ENCODE results near the gene PHF2.

PHF2 gene

DNA sequence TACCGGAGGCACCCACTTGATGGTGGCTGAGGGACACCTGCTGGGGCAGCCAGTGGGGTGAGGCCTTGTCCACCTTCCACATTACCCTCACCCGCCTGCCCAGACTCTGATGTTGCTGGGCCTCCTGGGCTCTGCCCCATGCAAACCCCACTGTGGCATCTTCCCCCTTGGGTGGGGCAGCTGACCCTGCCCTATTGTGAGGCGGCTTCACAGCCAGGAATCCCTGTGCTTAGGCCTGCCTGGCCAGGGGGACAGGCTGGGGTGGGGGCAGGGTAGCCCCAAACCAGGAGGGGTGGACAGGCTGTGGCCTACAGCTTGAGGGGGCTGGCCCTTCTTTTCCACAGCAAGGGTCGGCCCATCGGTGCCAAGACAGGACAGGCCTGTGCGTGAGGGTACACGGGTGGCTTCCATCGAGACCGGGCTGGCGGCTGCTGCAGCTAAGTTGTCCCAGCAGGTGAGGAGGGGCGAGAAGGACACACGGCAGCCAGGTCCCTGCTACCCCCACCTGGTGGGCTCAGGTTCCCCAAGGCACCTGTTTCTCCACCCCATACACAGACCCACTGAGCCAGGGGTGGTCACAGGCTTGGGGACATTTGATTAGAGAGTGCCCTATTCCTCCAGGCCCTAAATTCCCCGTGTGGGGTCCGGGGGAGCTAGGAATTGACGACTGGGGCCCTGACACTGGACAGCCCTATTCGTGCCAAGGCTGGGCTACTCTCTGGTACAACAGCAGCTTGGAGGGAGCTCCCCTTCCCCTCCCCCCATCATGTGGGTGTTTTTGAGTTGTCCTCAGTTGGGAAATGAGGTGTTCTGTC is 99.2 kb downstream of the PHF2 start:
- TF ChIP-seq GATA2 (IDR thresholded peaks at IDR 0.05; ENCODE audit: low read depth, low read length) (no peak), GATA3 (IDR thresholded peaks at IDR 0.05; ENCODE audit: low read depth, low read length) (no peak)

DNA sequence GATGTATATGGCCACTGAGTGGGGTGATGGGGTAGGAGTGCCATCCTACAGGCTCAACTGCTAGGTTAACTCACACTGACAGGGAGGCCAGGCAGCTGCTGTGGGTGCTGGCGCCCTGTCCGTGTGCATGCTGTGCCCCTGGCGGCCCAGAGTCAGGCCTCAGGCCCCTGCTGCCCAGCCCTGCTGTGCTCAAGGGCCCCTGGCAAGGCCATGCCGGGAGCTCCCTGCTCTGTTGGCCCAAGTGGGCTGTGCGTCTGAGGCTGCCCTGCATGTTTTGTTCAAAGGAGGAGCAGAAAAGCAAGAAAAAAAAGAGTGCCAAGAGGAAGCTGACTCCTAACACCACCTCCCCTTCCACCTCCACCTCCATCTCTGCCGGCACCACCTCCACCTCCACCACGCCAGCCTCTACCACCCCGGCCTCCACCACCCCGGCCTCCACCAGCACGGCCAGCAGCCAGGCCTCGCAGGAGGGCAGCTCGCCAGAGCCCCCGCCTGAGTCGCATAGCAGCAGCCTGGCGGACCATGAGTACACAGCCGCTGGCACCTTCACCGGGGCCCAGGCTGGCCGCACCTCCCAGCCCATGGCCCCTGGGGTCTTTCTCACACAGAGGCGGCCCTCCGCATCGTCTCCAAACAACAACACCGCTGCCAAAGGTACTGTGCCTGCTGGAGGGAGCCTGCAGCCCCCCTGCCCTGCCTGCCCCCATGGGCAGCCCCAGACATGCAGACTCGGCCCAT is 100.1 kb downstream of the PHF2 start:
- TF ChIP-seq GATA2 (IDR thresholded peaks at IDR 0.05; ENCODE audit: low read depth, low read length) (no peak), GATA3 (IDR thresholded peaks at IDR 0.05; ENCODE audit: low read depth, low read length) (no peak)

- TF ChIP-seq GATA3 (IDR thresholded peaks at IDR 0.05; ENCODE audit: low read depth, low read length): no peak
- TF ChIP-seq GATA2 (IDR thresholded peaks at IDR 0.05; ENCODE audit: low read depth, low read length): no peak
These were observed 100.7 kb downstream of the PHF2 start for GRCh38 chr9:93677048-93677571.

DNA sequence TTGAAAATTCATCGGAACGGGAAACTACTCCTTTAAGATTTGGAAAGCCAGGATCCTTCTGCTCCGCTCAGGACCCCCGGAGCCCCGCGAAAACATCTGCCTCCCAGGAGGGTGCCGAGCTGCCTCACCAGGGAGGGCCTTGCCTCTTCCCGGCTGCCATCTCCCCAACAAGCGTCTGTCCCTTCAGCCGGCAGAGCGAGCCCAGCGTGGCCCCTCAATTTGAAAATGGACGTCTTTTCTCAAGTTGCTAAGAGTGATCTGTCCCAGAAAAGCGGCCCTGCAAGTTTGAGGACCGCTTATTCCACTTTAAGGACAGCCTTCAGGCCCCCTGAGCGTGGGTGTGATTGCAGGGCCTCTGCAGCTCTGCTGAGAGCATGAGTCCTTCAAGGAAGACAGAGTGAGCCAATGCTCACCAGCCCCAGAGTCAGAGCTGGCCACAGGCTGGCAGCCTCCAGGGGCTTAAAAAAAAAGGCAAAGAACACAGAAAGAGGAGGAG is 101.3 kb downstream of the PHF2 start:
- TF ChIP-seq GATA2 (IDR thresholded peaks at IDR 0.05; ENCODE audit: low read depth, low read length) (no peak), GATA3 (IDR thresholded peaks at IDR 0.05; ENCODE audit: low read depth, low read length) (no peak)

DNA sequence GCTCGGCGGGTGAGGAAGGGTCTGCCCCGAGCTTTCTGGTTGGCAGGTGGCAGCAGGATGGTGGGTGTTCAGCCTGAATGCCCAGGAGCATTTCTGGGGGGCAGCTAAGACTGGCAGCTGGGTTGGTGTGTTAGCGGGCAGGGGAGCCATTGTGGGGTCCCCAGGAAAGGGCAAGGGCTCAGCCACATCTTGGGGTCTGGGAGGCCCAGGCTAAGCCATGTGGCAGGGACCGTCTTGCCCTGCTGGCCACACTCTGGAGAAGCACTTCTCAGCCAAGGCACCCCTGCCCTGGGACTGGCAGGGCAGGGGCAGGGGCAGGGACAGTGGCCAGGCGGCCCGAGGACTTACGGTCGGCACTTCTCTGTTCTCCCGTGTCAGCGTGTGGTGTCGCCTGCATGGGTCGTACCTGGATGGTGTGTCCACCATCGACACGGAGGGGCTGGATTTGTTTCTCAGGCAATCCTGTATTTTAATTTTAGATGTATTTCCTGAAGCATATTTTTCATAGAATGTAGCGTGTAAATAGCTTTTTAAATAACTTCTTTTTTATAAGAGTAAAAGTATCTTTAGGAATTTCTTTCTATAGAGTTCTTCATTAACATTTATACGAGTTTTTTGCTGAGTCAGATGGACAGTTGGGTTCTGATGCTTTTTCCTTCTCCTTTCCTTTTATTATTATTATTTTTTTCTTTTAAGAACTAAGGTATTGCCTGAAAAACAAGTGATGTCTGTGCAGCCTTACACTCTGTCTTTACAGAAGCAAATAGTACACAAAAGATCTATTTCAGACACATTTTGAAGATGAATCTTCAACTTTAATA is 102.0 kb downstream of the PHF2 start:
- TF ChIP-seq GATA3 (IDR thresholded peaks at IDR 0.05; ENCODE audit: low read depth, low read length): no peak
- TF ChIP-seq GATA2 (IDR thresholded peaks at IDR 0.05; ENCODE audit: low read depth, low read length): no peak

- TF ChIP-seq GATA2 (IDR thresholded peaks at IDR 0.05; ENCODE audit: low read depth, low read length) (no peak), GATA3 (IDR thresholded peaks at IDR 0.05; ENCODE audit: low read depth, low read length) (no peak)
These were observed 103.4 kb downstream of the PHF2 start for GRCh38 chr9:93679536-93680442.

DNA sequence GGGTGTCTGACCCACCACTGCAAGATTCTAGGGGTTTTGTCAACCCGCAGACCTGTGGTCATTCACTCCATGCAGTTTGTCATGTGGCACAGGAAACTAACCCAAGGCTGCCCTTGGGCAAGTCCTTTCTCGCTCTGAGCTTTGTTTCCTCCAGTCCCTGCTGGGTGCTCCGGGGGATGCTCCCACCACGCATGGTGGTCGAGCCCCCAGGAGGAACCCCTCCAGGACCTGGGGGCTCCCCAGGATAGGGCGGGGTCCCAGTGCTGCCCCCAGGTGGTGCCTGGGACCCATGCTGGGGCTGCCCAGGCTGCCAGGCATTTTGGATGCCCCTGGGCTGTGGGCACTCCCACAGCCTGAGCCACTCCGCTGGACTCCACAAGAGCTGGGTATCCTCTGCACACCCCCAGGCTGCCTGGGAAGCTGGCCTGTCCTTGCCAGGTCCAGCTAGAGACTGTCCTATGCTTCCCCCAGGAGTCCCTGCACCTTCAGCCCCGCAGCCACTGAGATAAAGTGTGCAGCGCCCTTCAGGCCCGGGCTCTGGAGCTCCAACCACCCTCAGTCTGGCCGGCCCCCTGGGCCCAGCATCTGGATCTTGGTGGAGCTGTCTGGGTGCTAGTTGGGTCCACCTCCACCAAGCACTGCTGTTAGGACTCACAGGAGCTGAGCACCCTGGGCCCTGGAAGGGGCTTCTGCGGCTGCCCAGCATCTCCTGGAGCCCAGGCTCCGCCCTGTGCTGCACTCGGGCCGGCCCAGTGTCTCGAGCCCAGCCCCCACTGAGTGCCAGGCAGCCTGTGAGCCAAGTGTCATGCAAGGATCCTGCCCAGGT is 104.3 kb downstream of the PHF2 start:
- no peak for TF ChIP-seq GATA2 (IDR thresholded peaks at IDR 0.05; ENCODE audit: low read depth, low read length)
- no peak for TF ChIP-seq GATA3 (IDR thresholded peaks at IDR 0.05; ENCODE audit: low read depth, low read length)

GRCh38 chr9:93681269-93682154 is 105.1 kb downstream of the PHF2 start:
- TF ChIP-seq GATA3 (IDR thresholded peaks at IDR 0.05; ENCODE audit: low read depth, low read length) (no peak), GATA2 (IDR thresholded peaks at IDR 0.05; ENCODE audit: low read depth, low read length) (no peak)

DNA sequence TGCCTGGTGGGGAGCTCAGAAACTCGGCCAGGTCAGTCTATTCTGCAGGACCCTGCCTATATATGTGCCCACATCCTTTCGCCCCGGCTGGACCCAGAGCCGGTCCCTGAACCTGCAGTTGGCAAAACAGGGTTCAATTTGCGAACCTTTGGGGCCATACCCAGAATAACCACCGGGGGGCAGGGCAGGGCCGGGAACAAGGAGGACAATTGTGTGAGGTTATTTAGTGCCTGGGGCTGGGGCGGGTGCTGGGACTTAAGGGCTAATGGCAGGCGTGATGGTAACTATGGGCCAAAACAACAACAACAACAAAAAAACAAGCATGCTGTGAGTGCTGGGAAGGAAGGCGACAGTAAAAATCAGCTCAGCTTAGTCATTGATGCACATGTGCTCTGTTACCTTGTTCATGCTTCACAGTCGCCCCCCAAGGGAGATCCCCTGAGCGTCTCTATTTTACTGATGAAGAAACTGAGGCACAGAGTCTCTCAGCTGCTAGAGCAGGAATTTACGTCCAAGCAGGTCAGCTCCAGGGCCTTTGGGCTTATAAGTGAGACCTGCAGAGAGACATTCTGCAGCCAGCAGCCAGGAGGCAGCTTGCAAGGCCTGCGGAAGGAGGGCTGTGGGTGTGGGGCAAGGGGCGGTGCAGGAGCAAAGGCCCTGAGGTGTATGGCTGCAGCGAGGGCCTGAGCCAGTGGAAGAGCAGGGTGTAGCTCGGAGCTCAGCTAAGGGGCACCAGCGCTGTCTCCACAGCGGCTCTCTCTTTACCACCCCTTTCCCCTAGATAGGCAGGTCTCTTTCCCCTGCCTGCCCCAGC is 106.0 kb downstream of the PHF2 start:
- no peak for TF ChIP-seq GATA3 (IDR thresholded peaks at IDR 0.05; ENCODE audit: low read depth, low read length)
- no peak for TF ChIP-seq GATA2 (IDR thresholded peaks at IDR 0.05; ENCODE audit: low read depth, low read length)

DNA sequence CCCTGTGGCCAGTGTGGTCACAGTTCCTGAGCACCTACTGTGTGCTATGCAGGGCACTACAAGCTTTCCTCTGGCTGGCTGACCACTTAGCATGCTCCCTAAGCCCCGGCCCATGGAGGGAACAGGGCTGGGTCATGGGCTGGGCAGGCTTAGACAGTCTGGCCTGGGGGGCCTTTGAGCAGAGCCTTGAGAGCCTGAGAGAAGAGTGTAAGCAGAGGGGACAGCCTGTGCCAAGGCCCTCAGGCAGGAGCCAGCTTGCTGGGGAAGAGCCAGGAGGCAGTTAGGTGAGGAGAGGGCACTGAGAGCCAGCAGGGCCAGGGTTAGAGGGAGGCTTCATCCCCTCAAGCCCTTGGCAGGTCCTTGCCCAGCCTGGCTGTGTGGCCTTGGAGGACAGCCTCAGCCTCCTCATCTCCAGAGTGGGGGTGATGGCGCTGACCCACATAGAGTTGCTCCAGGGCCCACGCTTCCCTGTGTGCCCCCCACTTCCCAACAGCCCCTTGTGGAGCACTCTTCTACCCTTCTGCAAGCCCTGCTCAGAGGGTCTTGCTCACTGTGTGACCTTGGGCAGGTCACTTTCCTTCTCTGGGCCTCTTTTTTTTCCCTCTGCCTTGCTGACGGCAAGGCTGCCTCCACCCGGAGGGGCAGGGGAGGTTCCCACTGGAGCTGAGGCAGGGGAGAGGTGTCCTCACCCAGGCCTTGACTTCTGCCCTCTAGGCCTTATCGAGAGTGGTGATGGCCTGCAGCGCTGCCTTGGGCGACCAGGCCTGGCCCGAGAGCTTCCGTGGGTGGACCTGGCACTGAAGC is 107.1 kb downstream of the PHF2 start:
- no peak for TF ChIP-seq GATA3 (IDR thresholded peaks at IDR 0.05; ENCODE audit: low read depth, low read length)
- TF ChIP-seq GATA2 (IDR thresholded peaks at IDR 0.05; ENCODE audit: low read depth, low read length): no peak
